ENCODE results near the gene RIOX2.

Gene RIOX2

DNA sequence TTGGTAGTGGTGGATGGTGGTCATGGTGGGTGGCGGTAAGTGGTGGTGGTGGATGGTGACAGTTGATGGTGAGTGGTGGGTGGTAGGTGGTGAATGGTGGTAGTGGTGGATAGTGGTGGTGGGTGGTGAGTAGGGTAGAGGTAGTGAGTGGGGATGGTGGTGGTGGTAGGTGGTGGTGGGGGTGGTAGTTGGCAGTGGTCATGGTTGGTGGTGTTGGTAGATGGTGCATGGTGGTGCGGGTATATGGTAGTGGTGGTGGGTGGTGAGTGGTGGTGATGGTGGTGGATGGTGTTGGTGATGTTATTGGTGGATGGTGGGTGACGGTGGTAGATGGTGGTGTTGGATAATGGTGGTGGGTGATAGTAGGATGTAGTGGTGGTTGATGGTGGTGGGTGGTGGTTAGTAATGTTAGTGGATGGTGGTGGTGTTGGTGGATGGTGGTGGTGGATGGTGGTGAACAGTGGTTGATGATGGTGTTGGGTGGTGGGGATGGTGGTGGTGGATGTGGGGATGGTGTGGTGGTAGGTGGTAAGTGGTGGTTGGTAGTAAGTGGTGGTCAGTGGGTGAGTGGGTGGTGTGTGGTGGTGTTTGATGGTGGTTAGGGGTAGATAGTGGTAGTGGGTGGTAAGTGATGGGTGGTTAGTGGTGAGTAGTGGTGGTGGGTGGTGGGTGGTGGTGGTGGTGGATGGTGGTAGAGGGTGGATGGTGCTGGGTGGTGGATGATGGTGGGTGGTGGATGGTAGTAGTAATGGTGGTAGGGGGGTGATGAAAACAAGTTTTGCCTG is 16.7 kb upstream of the RIOX2 start:
- DNase-seq = no peak

DNA sequence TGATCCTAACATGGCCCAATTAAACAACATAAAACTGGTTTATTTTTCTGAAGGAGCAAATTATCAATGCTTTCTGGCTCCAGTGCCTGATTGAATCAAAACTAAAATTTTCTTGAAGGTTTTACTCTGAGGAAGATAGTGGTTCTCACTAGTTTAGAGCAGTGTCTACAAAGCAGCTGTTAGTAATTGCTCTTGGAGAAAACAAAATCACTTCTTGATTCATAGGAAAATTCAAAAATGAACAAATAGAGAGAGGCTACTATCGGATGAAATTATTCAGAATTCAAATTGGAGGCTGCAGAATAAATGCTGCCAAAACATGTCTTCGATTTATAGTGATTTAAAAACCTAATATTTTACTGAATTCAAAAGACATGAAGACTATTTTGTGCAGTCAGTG is 15.1 kb upstream of the RIOX2 start:
- DNase-seq = no peak

DNA sequence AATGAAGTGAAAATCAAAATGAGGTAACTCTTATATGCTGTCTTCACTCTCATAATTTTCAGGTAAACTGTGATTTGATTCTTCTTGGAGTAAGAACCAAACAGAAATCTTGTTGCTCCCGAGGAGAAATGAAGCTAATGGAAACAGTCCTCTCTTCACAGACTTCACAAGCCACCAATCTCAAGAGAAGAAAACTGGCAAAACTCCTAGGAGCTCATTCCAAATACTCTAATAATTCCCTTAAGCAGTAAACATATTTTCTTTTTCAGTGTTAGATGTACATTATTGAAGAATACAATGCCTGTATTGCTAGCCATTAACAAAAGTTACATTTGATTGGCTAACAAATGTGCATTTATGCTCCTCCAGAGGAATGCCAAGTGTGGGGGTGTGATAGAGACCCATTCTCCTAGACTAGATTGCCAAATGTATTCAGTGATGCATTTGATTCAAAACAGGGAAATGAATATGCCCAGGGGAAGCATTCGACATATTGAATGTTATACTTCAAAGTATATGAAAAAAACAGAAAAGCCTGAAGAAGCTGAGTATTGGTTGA is 11.8 kb upstream of the RIOX2 start:
- DNase-seq = no peak

DNA sequence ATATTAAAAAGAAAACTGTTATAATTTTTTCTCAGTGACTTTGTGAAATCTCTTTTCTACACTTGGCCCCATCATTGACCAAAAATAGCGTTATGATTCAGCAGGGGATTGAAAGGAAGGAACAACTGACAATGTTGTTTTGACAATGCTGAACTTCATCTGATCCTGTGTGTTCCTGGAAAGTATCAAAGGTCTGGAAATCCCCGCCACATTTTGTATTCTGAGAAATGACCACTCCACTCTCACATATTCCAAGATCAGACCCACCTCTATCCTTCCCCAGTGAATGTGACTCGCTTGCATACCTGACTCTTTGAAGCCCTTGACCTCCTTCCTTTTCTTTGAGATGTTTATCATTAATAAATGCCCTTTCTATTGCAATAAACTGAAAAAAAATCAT is 9.7 kb upstream of the RIOX2 start:
- no peak for DNase-seq

- no peak for DNase-seq
Observed at GRCh38 chr3:97979610-97980009, 7.4 kb upstream of the RIOX2 start.

DNA sequence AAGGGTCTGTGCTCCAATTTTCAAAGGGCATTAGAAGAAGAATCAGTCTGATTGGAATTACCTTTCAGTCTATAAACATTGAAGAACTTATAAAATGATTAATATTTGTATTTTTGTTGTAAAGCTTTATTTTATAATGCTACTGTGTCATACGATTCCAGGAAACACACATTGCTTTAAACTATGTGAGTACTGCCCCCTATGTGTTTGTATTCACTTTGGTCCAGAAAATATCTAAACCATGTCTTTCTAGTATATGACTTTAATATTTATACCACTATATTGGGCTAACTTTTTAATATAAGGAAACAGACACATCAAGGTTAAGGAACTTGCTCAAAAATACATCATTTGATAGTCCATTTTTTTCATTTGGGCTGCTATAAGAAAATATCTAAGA is 3.2 kb upstream of the RIOX2 start:
- no peak for DNase-seq

DNA sequence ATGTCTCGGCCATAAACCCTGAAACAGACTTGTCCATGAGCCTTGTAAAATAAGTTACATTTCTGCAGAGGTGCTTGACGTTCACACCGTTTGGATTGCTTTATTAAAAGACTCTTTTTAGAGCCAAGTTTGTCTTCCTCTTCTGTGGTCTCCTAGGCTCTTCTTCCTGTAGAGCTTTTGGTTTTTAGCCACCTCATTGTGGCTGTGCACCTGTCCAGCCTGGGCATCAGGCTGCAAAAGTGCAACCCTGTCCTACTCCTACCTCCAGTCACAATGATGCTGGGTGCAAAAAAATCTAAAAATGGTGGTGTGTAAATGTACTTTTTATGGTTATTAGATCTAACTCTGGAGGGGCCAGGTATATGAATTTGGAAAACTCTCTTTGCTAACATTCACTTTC is 2.8 kb upstream of the RIOX2 start:
- DNase-seq = no peak

DNA sequence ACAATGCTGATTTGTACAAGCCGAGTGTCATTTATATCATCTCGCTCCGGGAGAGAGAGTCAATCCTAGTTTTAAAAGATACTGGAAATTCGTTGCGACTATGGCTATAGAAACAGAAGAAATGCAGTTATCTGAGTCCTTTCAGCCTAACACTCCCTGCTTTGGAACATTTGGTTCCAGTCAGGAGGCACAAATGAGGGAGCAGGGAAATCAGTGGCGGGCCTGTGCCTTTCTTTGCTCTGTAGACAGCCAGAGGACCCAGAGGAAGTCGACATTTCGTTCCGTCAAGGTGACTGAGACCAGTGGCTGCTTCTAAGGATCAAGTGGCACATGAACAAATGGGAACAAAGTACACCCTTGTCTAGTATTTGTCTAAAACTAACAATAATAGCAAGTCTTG is 745 bp upstream of the RIOX2 start:
- no peak for DNase-seq

- DNase-seq = no peak
Observed at GRCh38 chr3:97970956-97971620, 1.1 kb downstream of the RIOX2 start.

DNA sequence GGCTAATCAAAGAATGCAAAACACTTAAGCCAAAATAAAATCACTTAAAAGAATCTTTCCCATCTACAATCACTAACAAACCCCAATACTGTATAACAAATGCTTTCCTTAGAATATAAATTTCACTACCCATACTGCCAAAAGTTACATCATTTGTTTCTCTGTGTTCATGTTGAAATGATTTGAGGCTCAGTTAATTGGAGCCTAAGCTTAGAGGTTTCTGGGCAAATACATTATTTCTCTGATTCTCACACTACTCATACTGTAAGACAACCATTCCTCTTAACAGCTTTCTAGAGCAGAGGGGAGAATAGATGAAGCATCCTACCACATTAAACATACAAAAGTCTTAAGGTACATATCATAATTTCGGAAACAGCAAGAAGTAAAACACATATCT is 2.1 kb downstream of the RIOX2 start:
- DNase-seq = no peak

DNA sequence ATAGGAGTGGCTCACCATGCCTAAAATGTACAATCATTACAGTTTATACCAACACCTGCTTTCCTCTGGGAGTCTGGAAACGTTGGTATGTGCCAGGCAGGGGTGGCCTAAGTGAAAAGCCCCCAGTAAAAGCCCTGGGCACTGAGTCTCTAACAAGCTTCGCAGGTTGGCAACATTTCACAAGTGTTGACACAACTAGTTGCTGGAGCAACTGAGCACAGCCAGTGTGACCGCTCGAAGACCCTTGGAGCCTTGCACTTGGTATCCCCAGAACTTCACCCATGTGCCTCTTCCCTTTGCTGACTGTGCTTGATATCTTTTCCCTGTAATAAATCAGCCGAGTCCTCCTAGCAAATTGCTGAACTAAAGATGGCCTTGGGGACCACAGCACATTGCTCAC is 2.7 kb downstream of the RIOX2 start:
- DNase-seq = no peak

- DNase-seq = no peak
Observed at GRCh38 chr3:97968376-97968775, 3.9 kb downstream of the RIOX2 start.

- no peak for DNase-seq
Observed at GRCh38 chr3:97967966-97968365, 4.3 kb downstream of the RIOX2 start.

- DNase-seq = no peak
Observed at GRCh38 chr3:97960993-97961766, 11.1 kb downstream of the RIOX2 start.

DNA sequence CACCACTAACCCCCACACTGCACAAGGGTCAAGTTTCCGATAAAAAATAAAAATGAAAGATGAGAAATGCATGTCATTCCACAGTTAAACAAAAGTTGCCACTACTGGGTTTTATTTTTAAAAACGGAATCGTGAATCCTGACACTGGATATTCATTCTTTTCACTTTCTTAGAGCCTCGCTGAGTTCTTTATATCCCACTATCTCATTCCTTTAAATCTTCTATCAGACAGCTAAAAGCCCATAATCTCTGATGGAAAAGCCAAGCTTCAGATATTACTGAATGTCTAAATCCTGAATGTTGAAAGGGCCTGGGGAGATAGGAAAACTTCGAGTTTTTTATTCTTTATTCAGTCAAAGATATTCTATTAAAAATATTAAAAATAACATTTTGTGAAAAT is 11.7 kb downstream of the RIOX2 start:
- no peak for DNase-seq

GRCh38 chr3:97959872-97960271 is 12.4 kb downstream of the RIOX2 start:
- DNase-seq = no peak

- no peak for DNase-seq
Observed at GRCh38 chr3:97958796-97959195, 13.4 kb downstream of the RIOX2 start.

- DNase-seq = no peak
Observed at GRCh38 chr3:97958396-97958795, 13.8 kb downstream of the RIOX2 start.

DNA sequence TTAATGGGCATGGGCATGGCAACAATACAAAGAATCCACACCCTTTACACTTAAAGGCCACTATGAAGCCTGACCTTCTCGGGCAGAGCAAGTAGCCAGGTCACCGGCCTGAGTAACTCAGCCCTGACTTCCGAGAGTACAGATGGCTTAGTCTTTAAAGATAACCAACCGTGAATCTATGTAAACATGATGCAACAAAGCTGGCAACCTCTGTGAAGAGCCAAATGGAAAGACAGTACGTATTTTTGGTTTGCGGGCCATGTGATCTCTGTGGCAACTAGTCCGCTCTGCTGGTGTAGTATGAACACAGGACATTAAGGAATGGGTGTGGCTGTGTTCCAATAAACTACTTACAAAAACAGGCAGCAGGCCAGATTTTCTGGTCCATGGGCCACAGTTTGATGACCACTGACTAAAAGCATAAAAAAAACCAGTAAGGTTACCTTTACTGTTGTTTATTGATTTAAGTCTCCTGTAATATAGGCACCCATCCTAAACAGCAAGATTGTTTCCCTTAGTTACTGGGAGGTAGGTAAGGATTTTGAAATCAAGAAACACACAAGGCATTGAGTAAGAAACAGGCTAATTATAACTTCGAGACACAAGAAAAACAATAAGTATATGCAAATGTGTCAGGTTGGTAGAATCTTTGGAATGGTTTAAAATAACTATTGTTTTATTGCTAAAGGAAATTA is 14.5 kb downstream of the RIOX2 start:
- DNase-seq = no peak

DNA sequence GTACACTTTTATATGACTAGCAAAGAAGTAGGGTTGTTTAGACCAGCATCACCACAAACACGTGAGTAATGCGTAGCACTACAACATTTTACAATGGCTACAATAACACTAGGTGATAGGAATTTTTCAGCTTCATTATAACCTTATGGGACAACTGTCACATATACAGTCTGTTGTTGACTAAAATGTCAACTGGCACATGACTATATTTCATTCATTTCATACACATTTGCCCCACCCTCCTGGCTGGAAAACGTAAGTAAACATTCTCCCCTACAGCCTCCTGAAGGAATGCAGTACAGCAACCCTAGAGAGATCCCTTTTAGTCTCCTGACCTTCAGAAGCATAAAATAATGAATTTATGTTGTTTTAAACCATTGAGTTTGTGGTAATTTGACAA is 16.2 kb downstream of the RIOX2 start:
- DNase-seq = no peak

DNA sequence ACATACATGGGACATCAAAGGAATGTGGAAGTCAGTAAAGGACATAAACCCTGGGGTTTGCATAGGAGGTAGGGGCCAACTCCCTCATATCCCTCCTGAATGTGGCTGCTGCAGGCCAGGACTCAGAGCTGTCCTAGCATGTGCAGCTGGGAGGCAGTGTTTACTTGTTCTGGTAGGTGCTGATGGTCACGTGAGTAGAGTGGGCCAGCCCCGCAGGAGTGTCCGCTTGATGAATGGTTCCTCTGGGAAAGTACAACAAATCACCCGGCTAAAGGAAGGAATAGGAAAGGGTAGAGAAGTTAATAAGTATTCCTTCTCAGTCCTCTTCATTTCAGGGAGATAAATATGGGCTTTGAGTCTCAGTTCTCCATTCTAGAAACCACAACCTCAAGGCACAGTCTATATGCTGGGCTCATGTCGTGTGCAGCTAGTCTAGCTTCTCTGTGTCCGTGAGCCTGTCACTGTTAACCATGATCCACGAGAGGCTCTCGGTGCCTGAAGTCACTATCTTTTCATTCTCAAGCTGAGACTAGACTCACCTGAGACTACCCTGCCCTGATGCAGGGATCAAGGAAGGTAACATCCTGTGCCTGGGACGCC is 17.9 kb downstream of the RIOX2 start:
- no peak for DNase-seq

DNA sequence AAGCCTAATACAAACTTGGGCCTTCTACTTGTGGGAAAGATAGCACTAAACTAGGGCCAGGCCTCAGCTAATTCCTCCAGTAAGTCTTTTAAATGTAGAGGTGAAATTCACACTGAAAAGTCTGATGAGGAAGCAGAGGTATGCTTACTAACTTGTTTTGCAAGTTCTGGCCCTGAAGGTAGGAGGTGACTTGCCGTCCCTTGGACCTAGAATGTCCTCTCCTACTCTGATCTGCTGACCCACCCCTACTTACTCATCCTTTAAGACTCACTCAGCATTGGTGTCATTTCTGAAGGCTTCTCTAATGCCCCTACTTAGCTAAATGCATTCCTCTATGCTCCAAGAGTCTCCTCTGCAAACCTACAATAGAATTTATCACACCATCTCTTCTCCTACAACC is 19.4 kb downstream of the RIOX2 start:
- DNase-seq = no peak

GRCh38 chr3:97952280-97952679 is 20.0 kb downstream of the RIOX2 start:
- DNase-seq = no peak

Data from NCI-H1105 (cell line).